Measurements from ENCODE around the gene METTL23.
A peak's percentile ranks its signal among the peaks of the same experiment; 100 is the strongest.

DNA sequence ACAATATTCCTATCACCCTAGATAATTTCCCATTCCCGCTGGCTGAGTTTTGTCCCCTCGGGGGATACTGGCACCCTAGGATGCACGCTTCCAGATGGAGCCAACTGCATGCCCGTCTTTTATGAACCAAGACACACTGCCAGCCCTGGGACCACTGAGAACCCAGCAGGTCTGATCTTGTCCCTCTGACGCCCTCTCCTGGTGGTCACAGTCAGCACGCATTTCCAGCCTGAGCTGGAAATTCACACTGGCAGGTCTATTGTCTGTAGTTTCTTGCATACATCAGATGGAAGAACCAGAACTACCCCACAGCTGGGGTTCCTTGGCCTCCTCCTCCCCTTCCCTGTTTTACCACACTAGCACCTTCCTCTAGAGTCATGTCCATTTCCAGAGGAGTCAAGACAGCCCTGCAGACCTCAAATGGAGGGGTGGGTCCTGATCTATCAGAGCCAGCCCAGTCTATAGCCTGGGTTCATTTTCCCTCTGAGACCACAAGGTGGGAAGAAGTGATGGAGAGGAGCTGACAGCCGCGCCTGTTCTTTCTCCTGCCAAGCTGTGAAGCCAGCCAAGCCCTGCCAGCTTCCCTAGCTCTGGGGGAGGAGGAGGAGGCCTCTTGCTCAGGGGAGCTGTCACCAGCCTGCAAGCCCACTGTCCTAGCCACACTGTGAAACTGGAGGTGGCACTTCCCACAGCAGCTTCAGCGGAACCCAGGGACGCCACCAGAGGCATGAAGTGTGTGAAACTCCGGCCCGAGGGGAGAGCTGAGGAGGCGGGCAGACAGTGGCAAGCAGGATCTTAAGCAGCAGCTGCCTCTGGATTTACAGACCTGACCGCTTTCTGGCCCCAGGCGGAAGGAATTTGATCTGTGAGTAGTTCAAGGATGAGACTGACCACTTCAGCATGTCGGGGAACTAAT lies 45.2 kb upstream of the METTL23 start:
- TF ChIP-seq, protein P1, sequence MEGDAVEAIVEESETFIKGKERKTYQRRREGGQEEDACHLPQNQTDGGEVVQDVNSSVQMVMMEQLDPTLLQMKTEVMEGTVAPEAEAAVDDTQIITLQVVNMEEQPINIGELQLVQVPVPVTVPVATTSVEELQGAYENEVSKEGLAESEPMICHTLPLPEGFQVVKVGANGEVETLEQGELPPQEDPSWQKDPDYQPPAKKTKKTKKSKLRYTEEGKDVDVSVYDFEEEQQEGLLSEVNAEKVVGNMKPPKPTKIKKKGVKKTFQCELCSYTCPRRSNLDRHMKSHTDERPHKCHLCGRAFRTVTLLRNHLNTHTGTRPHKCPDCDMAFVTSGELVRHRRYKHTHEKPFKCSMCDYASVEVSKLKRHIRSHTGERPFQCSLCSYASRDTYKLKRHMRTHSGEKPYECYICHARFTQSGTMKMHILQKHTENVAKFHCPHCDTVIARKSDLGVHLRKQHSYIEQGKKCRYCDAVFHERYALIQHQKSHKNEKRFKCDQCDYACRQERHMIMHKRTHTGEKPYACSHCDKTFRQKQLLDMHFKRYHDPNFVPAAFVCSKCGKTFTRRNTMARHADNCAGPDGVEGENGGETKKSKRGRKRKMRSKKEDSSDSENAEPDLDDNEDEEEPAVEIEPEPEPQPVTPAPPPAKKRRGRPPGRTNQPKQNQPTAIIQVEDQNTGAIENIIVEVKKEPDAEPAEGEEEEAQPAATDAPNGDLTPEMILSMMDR (IDR thresholded peaks at IDR 0.05), result peak; percentile 72 to 88 (median 79)
- TF ChIP-seq EP300 (IDR thresholded peaks at IDR 0.05; ENCODE audit: low read depth) (no peak), POLR2A (IDR thresholded peaks at IDR 0.05) (no peak)

All from transverse colon (tissue), 3 donors.